Measurements from ENCODE around the gene DYSF.

DNA sequence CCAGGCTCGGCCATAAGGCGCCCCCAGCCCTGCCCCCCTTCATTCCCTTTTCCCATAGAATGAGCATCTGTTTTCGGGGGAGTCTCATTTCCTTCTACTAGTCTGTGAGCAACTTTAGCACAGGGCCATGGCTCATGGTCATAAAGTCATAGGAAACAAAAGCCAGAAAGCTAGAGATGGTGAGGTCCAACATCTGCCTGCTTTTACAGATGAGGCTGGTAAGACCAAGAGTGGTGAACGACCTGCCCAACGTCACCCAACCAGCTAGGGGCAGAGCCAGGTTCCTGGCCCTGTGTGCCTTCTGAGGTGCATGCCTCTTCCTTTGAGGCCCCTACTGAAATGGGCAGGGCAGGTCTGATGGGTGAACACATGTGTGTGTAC is 212.7 kb downstream of the DYSF start:
- TF ChIP-seq, protein P1, sequence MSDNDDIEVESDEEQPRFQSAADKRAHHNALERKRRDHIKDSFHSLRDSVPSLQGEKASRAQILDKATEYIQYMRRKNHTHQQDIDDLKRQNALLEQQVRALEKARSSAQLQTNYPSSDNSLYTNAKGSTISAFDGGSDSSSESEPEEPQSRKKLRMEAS (IDR thresholded peaks at IDR 0.05) = no peak
- TF ChIP-seq EP300 (IDR thresholded peaks at IDR 0.05; ENCODE audit: borderline replicate concordance) (no peak), NFIC (IDR thresholded peaks at IDR 0.05) (no peak), FOXM1 (IDR thresholded peaks at IDR 0.05; ENCODE audit: borderline replicate concordance, low read depth) (no peak), TAF1 (IDR thresholded peaks at IDR 0.05; ENCODE audit: low read depth) (no peak), CEBPB (IDR thresholded peaks at IDR 0.05) (no peak)
- TF ChIP-seq, protein P2, sequence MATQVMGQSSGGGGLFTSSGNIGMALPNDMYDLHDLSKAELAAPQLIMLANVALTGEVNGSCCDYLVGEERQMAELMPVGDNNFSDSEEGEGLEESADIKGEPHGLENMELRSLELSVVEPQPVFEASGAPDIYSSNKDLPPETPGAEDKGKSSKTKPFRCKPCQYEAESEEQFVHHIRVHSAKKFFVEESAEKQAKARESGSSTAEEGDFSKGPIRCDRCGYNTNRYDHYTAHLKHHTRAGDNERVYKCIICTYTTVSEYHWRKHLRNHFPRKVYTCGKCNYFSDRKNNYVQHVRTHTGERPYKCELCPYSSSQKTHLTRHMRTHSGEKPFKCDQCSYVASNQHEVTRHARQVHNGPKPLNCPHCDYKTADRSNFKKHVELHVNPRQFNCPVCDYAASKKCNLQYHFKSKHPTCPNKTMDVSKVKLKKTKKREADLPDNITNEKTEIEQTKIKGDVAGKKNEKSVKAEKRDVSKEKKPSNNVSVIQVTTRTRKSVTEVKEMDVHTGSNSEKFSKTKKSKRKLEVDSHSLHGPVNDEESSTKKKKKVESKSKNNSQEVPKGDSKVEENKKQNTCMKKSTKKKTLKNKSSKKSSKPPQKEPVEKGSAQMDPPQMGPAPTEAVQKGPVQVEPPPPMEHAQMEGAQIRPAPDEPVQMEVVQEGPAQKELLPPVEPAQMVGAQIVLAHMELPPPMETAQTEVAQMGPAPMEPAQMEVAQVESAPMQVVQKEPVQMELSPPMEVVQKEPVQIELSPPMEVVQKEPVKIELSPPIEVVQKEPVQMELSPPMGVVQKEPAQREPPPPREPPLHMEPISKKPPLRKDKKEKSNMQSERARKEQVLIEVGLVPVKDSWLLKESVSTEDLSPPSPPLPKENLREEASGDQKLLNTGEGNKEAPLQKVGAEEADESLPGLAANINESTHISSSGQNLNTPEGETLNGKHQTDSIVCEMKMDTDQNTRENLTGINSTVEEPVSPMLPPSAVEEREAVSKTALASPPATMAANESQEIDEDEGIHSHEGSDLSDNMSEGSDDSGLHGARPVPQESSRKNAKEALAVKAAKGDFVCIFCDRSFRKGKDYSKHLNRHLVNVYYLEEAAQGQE (IDR thresholded peaks at IDR 0.05; ENCODE audit: low read depth) = no peak
- TF ChIP-seq, protein P3, sequence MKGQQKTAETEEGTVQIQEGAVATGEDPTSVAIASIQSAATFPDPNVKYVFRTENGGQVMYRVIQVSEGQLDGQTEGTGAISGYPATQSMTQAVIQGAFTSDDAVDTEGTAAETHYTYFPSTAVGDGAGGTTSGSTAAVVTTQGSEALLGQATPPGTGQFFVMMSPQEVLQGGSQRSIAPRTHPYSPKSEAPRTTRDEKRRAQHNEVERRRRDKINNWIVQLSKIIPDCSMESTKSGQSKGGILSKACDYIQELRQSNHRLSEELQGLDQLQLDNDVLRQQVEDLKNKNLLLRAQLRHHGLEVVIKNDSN (IDR thresholded peaks at IDR 0.05) = no peak
